ENCODE results near the gene NLRC5.
A peak's percentile ranks its signal among the peaks of the same experiment; 100 is the strongest.

The NLRC5 gene, protein sequence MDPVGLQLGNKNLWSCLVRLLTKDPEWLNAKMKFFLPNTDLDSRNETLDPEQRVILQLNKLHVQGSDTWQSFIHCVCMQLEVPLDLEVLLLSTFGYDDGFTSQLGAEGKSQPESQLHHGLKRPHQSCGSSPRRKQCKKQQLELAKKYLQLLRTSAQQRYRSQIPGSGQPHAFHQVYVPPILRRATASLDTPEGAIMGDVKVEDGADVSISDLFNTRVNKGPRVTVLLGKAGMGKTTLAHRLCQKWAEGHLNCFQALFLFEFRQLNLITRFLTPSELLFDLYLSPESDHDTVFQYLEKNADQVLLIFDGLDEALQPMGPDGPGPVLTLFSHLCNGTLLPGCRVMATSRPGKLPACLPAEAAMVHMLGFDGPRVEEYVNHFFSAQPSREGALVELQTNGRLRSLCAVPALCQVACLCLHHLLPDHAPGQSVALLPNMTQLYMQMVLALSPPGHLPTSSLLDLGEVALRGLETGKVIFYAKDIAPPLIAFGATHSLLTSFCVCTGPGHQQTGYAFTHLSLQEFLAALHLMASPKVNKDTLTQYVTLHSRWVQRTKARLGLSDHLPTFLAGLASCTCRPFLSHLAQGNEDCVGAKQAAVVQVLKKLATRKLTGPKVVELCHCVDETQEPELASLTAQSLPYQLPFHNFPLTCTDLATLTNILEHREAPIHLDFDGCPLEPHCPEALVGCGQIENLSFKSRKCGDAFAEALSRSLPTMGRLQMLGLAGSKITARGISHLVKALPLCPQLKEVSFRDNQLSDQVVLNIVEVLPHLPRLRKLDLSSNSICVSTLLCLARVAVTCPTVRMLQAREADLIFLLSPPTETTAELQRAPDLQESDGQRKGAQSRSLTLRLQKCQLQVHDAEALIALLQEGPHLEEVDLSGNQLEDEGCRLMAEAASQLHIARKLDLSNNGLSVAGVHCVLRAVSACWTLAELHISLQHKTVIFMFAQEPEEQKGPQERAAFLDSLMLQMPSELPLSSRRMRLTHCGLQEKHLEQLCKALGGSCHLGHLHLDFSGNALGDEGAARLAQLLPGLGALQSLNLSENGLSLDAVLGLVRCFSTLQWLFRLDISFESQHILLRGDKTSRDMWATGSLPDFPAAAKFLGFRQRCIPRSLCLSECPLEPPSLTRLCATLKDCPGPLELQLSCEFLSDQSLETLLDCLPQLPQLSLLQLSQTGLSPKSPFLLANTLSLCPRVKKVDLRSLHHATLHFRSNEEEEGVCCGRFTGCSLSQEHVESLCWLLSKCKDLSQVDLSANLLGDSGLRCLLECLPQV (N-terminal part only)

DNA sequence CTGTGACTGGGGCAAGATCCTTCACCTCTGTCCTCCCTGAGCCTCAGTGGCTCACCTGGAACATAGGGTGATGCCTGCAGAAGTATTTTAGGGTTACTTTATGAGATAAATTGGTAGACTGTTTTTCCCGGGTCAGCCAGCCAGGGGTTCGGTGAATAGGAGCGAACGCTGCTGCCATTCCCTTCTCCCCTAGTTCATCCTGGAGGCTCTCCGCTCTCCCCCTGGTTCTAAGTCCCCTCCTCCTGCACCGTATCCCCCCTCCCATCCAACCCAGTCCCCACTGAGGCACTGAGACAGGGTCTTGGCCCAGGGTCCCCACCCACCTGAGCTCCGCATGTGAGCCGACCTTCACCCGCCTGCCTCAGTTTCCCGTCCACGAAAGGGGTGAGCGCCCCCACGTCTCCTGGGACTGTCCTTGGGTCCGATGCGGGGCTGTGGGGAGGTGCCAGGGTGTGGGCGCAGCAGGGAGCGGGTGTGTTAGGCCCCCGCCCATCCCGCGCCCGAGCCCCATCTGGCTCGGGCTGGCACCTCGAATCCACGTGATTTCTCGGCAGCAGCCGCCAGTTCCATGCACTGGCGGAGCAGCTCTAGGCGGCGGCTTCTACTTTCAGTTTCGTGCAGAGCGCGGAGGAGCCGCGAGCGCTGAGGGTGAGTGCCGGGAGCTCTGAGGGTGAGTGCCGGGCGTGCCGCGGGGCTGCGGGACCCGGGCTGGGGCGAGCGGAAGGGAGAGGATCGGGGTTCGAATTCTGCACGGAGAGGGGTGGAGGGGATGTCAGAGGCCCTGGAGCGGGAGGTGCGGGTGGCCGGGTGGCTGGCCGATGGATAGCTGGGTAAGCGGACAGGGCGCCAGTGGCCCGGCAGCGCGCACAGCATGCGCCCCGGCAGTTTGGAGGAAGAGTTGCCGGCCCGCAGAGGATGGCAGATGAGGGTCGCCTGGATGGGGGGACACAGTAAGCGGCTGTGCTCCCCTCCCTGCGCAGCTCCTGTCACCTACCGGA, at the start of gene NLRC5:
Gene NLRC5, plus strand, starts transcription at position 610 of the 998 bp plus-strand sequence. CDS start 31,156 bp downstream, outside the sequence.
- H3K27me3 ChIP-seq (ENCODE audit: control insufficient read depth, insufficient read depth, low read length) = peaks cover 37% of the 10 kb centered on the region

GRCh38 chr16:56939801-56940200, 49.6 kb upstream of the NLRC5 start:
- Histone ChIP-seq H3K4me3 (ENCODE audit: low read depth, low read length) (no peak overlapping the region), H3K4me1 (ENCODE audit: control insufficient read depth, insufficient read depth, low read length) (no peaks in the 10 kb centered on the region), H3K9ac (ENCODE audit: low read depth, low read length) (no peak overlapping the region), H3K36me3 (ENCODE audit: control insufficient read depth, insufficient read depth, low read length) (peaks cover 95% of the 10 kb centered on the region), H3K27ac (ENCODE audit: low read depth, low read length) (no peak overlapping the region), H3K27me3 (ENCODE audit: control insufficient read depth, insufficient read depth, low read length) (no peaks in the 10 kb centered on the region), H3K9me3 (ENCODE audit: control insufficient read depth, insufficient read depth, low read length) (no peaks in the 10 kb centered on the region)

More for the DNA sequence above, at the start of gene NLRC5:
- H3K4me3 ChIP-seq (ENCODE audit: low read depth, low read length) = peak within 1 kb of the TSS; percentile 66
- peaks cover 6% of the 10 kb centered on the region; the same call in 1 of the 2 replicates for H3K4me1 ChIP-seq (ENCODE audit: control insufficient read depth, insufficient read depth, low read length)
- no peaks in the 10 kb centered on the region for H3K36me3 ChIP-seq (ENCODE audit: control insufficient read depth, insufficient read depth, low read length)
- H3K27ac ChIP-seq (ENCODE audit: low read depth, low read length) = no peak within 1 kb of the TSS
- H3K9ac ChIP-seq (ENCODE audit: low read depth, low read length) = no peak within 1 kb of the TSS
- H3K9me3 ChIP-seq (ENCODE audit: control insufficient read depth, insufficient read depth, low read length) = no peaks in the 10 kb centered on the region

GRCh38 chr16:56941092-56941491, 48.3 kb upstream of the NLRC5 start:
- no peak overlapping the region for H3K4me3 ChIP-seq (ENCODE audit: low read depth, low read length)
- H3K4me1 ChIP-seq (ENCODE audit: control insufficient read depth, insufficient read depth, low read length) = no peaks in the 10 kb centered on the region
- no peak overlapping the region for H3K9ac ChIP-seq (ENCODE audit: low read depth, low read length)
- no peaks in the 10 kb centered on the region for H3K27me3 ChIP-seq (ENCODE audit: control insufficient read depth, insufficient read depth, low read length)
- no peaks in the 10 kb centered on the region for H3K9me3 ChIP-seq (ENCODE audit: control insufficient read depth, insufficient read depth, low read length)
- no peak overlapping the region for H3K27ac ChIP-seq (ENCODE audit: low read depth, low read length)
- peaks cover 91% of the 10 kb centered on the region for H3K36me3 ChIP-seq (ENCODE audit: control insufficient read depth, insufficient read depth, low read length)

- Histone ChIP-seq H3K4me3 (ENCODE audit: low read depth, low read length) (no peak overlapping the region), H3K4me1 (ENCODE audit: control insufficient read depth, insufficient read depth, low read length) (no peaks in the 10 kb centered on the region), H3K36me3 (ENCODE audit: control insufficient read depth, insufficient read depth, low read length) (peaks cover 83% of the 10 kb centered on the region), H3K27ac (ENCODE audit: low read depth, low read length) (no peak overlapping the region), H3K9ac (ENCODE audit: low read depth, low read length) (no peak overlapping the region), H3K9me3 (ENCODE audit: control insufficient read depth, insufficient read depth, low read length) (no peaks in the 10 kb centered on the region), H3K27me3 (ENCODE audit: control insufficient read depth, insufficient read depth, low read length) (no peaks in the 10 kb centered on the region)
Observed at GRCh38 chr16:56941856-56942331, 47.5 kb upstream of the NLRC5 start.

GRCh38 chr16:56943761-56944375, 45.5 kb upstream of the NLRC5 start:
- Histone ChIP-seq H3K27me3 (ENCODE audit: control insufficient read depth, insufficient read depth, low read length) (no peaks in the 10 kb centered on the region), H3K4me3 (ENCODE audit: low read depth, low read length) (no peak overlapping the region), H3K27ac (ENCODE audit: low read depth, low read length) (no peak overlapping the region), H3K9ac (ENCODE audit: low read depth, low read length) (no peak overlapping the region), H3K9me3 (ENCODE audit: control insufficient read depth, insufficient read depth, low read length) (no peaks in the 10 kb centered on the region), H3K4me1 (ENCODE audit: control insufficient read depth, insufficient read depth, low read length) (no peaks in the 10 kb centered on the region), H3K36me3 (ENCODE audit: control insufficient read depth, insufficient read depth, low read length) (peaks cover 65% of the 10 kb centered on the region)

DNA sequence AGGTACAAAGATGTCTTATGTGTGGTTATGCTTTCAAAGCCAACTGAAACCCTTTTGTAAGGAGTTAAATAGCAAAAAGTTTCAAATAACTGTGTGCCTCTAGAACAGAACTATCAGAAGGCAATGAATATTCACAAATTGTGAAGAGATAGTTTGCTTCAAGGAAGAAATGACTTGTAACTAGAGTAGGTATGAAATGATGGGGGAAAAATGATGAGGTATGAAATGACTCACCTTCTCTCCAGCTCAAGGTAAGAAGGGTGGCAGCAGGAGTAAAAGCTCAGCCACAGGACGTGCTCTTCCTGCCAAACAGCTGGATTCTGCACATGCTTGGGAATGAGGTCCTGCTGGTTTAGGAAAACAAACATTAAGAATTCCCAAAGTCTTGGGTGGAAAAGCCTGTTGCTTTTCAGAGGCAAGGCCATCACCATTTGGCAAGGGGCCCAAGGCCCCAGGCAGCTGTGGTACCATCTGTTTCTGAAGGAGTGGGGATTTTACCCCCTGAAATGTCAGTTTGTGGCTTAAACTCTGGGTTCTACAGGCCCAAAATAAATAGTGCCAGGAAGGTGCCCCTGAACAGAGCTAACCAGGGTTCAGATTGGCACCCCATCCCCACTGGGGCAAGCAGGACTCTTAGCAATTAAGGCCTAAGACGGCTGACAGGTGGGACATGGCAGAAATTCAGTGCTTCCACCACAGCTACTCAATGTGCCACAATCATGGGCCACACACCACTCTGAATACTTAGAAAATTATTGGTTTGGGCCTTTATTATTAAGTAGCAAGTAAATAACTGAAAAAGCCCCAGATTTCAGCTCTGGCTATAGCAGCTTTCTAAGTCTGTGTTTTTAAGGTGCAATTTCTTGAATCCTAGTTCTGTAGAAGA, 44.2 kb upstream of the NLRC5 start:
- Histone ChIP-seq H3K9me3 (ENCODE audit: control insufficient read depth, insufficient read depth, low read length) (no peaks in the 10 kb centered on the region), H3K9ac (ENCODE audit: low read depth, low read length) (no peak overlapping the region), H3K36me3 (ENCODE audit: control insufficient read depth, insufficient read depth, low read length) (peaks cover 52% of the 10 kb centered on the region), H3K4me3 (ENCODE audit: low read depth, low read length) (no peak overlapping the region), H3K4me1 (ENCODE audit: control insufficient read depth, insufficient read depth, low read length) (no peaks in the 10 kb centered on the region), H3K27me3 (ENCODE audit: control insufficient read depth, insufficient read depth, low read length) (no peaks in the 10 kb centered on the region), H3K27ac (ENCODE audit: low read depth, low read length) (peak overlapping the region; percentile 4)

GRCh38 chr16:56945847-56946527, 43.4 kb upstream of the NLRC5 start:
- H3K27me3 ChIP-seq (ENCODE audit: control insufficient read depth, insufficient read depth, low read length) = no peaks in the 10 kb centered on the region
- H3K9me3 ChIP-seq (ENCODE audit: control insufficient read depth, insufficient read depth, low read length) = no peaks in the 10 kb centered on the region
- H3K4me3 ChIP-seq (ENCODE audit: low read depth, low read length) = no peak overlapping the region
- H3K4me1 ChIP-seq (ENCODE audit: control insufficient read depth, insufficient read depth, low read length) = no peaks in the 10 kb centered on the region
- H3K9ac ChIP-seq (ENCODE audit: low read depth, low read length) = no peak overlapping the region
- H3K36me3 ChIP-seq (ENCODE audit: control insufficient read depth, insufficient read depth, low read length) = peaks cover 44% of the 10 kb centered on the region
- no peak overlapping the region for H3K27ac ChIP-seq (ENCODE audit: low read depth, low read length)

DNA sequence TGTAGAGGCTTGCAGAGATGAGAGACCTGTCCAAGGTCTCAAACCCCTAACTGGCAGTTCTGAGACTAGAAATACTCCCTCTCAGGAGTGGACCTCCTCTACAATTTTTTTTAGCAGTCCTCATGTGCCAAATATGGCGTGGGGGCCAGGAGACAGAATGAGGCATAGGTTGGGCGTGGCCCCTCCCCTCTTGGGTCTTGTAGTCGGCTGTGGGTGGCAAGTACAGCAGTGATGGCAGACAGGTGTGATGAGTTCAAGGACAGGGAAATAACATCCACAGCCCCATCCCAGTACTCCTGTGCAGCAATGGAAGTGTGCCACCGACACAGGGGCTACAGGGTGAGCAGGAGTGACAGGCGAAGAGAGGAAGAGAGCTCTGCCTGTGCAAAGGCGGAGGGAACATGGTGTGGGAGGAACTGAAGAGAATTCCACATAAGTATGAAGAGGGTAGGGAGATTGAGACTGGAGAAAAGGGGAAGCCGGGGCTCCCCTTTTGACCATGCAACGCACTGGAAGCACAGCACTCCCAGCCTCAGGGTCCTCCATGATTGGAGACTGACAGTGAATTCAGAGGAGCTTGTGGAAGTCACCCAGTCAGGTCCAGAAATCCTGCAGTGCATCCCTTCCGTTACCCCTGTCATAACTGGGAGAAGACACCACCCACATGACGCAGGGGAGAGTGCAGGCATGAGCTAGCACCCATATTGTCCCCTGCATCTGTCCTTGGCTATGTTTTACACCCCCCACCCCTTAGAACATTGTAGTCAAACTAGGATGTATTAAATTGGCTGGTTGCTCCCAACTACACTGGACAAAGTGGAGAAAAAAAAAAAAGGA, 42.4 kb upstream of the NLRC5 start:
- Histone ChIP-seq H3K4me1 (ENCODE audit: control insufficient read depth, insufficient read depth, low read length) (no peaks in the 10 kb centered on the region), H3K27ac (ENCODE audit: low read depth, low read length) (no peak overlapping the region), H3K9ac (ENCODE audit: low read depth, low read length) (no peak overlapping the region), H3K36me3 (ENCODE audit: control insufficient read depth, insufficient read depth, low read length) (peaks cover 34% of the 10 kb centered on the region), H3K27me3 (ENCODE audit: control insufficient read depth, insufficient read depth, low read length) (no peaks in the 10 kb centered on the region), H3K9me3 (ENCODE audit: control insufficient read depth, insufficient read depth, low read length) (no peaks in the 10 kb centered on the region), H3K4me3 (ENCODE audit: low read depth, low read length) (no peak overlapping the region)
